HUES64 (cell line): ENCODE data around the gene AMD1.

ENCODE experiments used
- H3K27ac ChIP-seq: 2 replicates; pipeline ENCODE4 v1.7.0; 2013; ENCODE audit warnings: low read depth, low read length, inconsistent platforms
- H3K27me3 ChIP-seq: 2 replicates; pipeline ENCODE4 v1.6.1; 2013; ENCODE audit warnings: mild to moderate bottlenecking, low read length; ENCODE audit not compliant: insufficient read depth
- H3K36me3 ChIP-seq: 2 replicates; pipeline ENCODE4 v1.6.1; 2013; ENCODE audit warnings: mild to moderate bottlenecking, low read length; ENCODE audit not compliant: insufficient read depth
- H3K4me1 ChIP-seq: 2 replicates; pipeline ENCODE4 v1.6.1; 2013; ENCODE audit warnings: mild to moderate bottlenecking, low read length, moderate library complexity; ENCODE audit not compliant: insufficient read depth
- H3K4me3 ChIP-seq: 2 replicates; pipeline ENCODE4 v1.5.1; 2013; ENCODE audit warnings: mild to moderate bottlenecking, low read length, moderate library complexity
- H3K9ac ChIP-seq: 2 replicates; pipeline ENCODE4 v1.6.1; 2013; ENCODE audit warnings: mild to moderate bottlenecking, low read depth, low read length
- H3K9me3 ChIP-seq: 2 replicates; pipeline ENCODE4 v1.6.1; 2013; ENCODE audit warnings: low read depth, low read length; ENCODE audit not compliant: insufficient read depth
- WGBS: fragments of 150-250, 120-280 bp; methylation state at CpG from one replicate; pipeline ENCODE4 v1.1.7; 2013; ENCODE audit warnings: missing lambda C conversion rate; 5-methylcytosine and 5-hydroxymethylcytosine counted together

Gene AMD1

GRCh38 chr6:110878751-110879522, 4.4 kb downstream of the AMD1 start:
- Histone ChIP-seq H3K9me3 (no peaks in the 10 kb centered on the region), H3K27ac (no peak overlapping the region), H3K36me3 (no peaks in the 10 kb centered on the region; the same call in 1 of the 2 replicates), H3K9ac (peak overlapping the region; percentile 36; the same call in 1 of the 2 replicates), H3K4me3 (peak overlapping the region; percentile 91), H3K27me3 (no peaks in the 10 kb centered on the region), H3K4me1 (peaks cover 38% of the 10 kb centered on the region)
- 18% methylated on average over 9 of the region's 10 CpGs for WGBS

DNA sequence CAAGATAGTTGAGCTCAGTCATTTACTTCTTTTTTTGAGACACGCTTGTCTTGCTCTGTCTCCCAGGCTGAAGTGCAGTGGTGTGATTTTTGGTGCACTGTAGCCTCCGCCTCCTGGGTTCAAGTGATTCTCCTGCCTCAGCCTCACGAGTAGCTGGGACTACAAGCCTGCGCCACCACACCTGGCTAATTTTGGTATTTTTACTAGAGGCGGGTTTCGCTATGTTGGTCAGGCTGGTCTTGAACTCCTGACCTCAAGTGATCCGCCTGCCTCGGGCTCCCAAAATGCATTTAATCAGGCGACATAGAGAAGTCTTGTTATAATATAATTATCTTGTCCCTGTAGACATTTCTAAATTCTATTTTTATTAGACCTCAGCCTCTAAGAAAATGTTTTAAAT, 6.1 kb downstream of the AMD1 start:
- H3K36me3 ChIP-seq, result no peaks in the 10 kb centered on the region; the same call in 1 of the 2 replicates
- no peak overlapping the region for H3K4me3 ChIP-seq
- peaks cover 42% of the 10 kb centered on the region for H3K4me1 ChIP-seq
- no peak overlapping the region for H3K9ac ChIP-seq
- H3K27me3 ChIP-seq, result no peaks in the 10 kb centered on the region
- H3K9me3 ChIP-seq, result no peaks in the 10 kb centered on the region
- no peak overlapping the region for H3K27ac ChIP-seq
- 89% methylated on average over 6 of the region's 9 CpGs for WGBS

DNA sequence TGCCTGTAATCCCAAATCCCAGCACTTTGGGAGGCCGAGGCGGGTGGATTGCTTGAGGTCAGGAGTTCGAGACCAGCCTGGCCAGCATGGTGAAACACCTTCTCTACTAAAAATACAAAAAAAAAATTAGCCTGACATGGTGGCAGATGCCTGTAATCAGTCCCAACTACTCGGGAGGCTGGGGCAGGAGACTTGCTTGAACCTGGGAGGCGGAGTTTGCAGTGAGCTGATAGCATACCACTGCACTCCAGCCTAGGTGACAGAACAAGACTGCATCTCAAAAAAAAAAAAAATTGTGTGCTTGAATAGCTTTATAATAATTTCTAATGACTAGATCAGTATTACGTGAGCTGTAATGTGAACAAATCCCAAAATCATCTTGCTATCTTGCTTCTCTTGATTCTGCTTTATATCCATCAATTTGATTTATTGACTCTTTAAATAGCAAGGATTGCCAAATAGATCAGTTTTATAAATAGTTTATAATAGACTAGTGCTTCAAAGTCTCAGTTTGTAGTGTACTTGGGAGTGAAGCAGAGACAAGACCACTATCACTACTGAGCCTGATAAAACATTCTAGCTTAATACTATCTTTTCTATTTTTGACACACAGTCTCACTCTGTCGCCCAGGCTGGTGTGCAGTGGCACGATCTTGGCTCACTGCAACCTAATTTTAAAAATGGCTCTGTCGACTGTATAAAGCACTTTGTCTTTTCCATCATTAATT, 7.1 kb downstream of the AMD1 start:
- Histone ChIP-seq H3K4me1 (peaks cover 43% of the 10 kb centered on the region), H3K9ac (no peak overlapping the region), H3K27ac (no peak overlapping the region), H3K36me3 (no peaks in the 10 kb centered on the region; the same call in 1 of the 2 replicates), H3K4me3 (no peak overlapping the region), H3K27me3 (no peaks in the 10 kb centered on the region), H3K9me3 (no peaks in the 10 kb centered on the region)
- WGBS, result 91% methylated on average over 9 of the region's 9 CpGs

DNA sequence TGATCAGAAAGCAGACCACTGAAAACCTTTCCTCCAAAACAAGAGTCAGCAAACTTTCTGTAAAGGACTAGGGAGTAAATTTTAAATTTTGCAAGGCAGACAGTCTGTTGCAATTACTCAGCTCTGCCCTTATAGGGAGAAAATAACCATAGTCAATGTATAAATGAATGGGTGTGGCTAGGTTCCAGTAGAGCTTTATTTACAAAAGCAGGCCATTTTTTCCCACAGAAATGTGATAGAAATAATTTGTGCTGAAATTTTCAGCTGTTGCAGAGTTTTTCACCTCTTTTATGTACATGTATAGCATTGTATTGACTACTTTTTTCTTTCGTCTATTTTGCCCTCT, 7.7 kb downstream of the AMD1 start:
- H3K27me3 ChIP-seq, result no peaks in the 10 kb centered on the region
- H3K9ac ChIP-seq, result no peak overlapping the region
- 100% methylated on average over 1 of the region's 1 CpG for WGBS
- no peaks in the 10 kb centered on the region; the same call in 1 of the 2 replicates for H3K36me3 ChIP-seq
- peaks cover 40% of the 10 kb centered on the region for H3K4me1 ChIP-seq
- no peak overlapping the region for H3K27ac ChIP-seq
- H3K9me3 ChIP-seq, result no peaks in the 10 kb centered on the region
- no peak overlapping the region for H3K4me3 ChIP-seq

GRCh38 chr6:110882824-110883554, 8.4 kb downstream of the AMD1 start:
- WGBS, result 92% methylated on average over 2 of the region's 2 CpGs
- Histone ChIP-seq H3K4me1 (peaks cover 32% of the 10 kb centered on the region), H3K9ac (no peak overlapping the region)

GRCh38 chr6:110884321-110884720, 9.7 kb downstream of the AMD1 start:
- no peaks in the 10 kb centered on the region for H3K27me3 ChIP-seq
- H3K4me3 ChIP-seq, result no peak overlapping the region
- no peaks in the 10 kb centered on the region for H3K9me3 ChIP-seq
- 87% methylated on average over 3 of the region's 3 CpGs for WGBS
- H3K4me1 ChIP-seq, result peaks cover 19% of the 10 kb centered on the region
- H3K27ac ChIP-seq, result no peak overlapping the region
- no peak overlapping the region for H3K9ac ChIP-seq
- peaks cover 12% of the 10 kb centered on the region for H3K36me3 ChIP-seq

More at GRCh38 chr6:110882824-110883554, 8.4 kb downstream of the AMD1 start:
- Histone ChIP-seq H3K9me3 (no peaks in the 10 kb centered on the region), H3K4me3 (no peak overlapping the region), H3K36me3 (peaks cover 3% of the 10 kb centered on the region), H3K27ac (no peak overlapping the region), H3K27me3 (no peaks in the 10 kb centered on the region)

GRCh38 chr6:110885526-110885925, 10.9 kb downstream of the AMD1 start:
- H3K27ac ChIP-seq, result peak overlapping the region; percentile 37; the same call in 1 of the 2 replicates

DNA sequence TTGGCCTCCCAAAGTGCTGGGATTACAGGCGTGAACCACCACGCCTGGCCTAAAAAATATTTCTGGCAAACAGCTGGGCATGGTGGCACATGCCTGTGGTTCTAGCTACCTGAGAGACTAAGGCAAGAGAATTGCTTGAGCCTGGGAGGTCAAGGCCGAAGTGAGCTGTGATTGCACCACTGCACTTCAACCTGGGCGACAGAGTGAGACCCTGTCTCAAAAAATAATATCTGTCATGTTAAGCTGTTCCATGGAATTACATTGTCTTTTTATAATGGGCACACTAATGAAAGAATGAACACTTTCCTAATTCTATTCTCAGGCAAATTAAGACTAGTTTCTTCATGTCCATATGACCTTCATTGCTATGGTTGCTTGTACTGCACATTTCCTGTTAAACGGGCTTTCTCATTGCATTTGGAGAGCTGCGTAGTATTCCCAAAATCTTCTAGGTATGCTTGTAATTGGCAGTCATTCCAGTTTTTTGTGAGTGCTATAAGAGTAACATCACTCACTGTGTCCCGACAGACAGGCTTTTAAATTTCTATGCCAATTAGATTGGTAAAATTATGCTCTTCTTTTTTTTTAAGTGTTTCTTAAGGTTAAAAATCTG, 12.1 kb downstream of the AMD1 start:
- Histone ChIP-seq H3K9ac (no peak overlapping the region), H3K4me1 (peaks cover 5% of the 10 kb centered on the region; the same call in 1 of the 2 replicates), H3K4me3 (no peak overlapping the region), H3K27ac (no peak overlapping the region), H3K27me3 (no peaks in the 10 kb centered on the region), H3K36me3 (peaks cover 36% of the 10 kb centered on the region), H3K9me3 (no peaks in the 10 kb centered on the region)
- 93% methylated on average over 7 of the region's 7 CpGs for WGBS

More at GRCh38 chr6:110885526-110885925, 10.9 kb downstream of the AMD1 start:
- Histone ChIP-seq H3K9ac (no peak overlapping the region), H3K36me3 (peaks cover 24% of the 10 kb centered on the region), H3K4me3 (no peak overlapping the region), H3K4me1 (peaks cover 11% of the 10 kb centered on the region; the same call in 1 of the 2 replicates), H3K9me3 (no peaks in the 10 kb centered on the region), H3K27me3 (no peaks in the 10 kb centered on the region)
- 98% methylated on average over 4 of the region's 4 CpGs for WGBS

GRCh38 chr6:110890288-110890687, 15.7 kb downstream of the AMD1 start:
- no peak overlapping the region for H3K27ac ChIP-seq
- H3K4me3 ChIP-seq, result no peak overlapping the region
- no CpG with 5 or more reads among the region's 1 CpG for WGBS
- H3K27me3 ChIP-seq, result no peaks in the 10 kb centered on the region
- H3K9me3 ChIP-seq, result no peaks in the 10 kb centered on the region
- H3K9ac ChIP-seq, result no peak overlapping the region
- peaks cover 72% of the 10 kb centered on the region for H3K36me3 ChIP-seq
- 0 out of 2 replicates have a peak, but pooled peaks cover 5% of the 10 kb centered on the region for H3K4me1 ChIP-seq

- Histone ChIP-seq H3K9me3 (no peaks in the 10 kb centered on the region), H3K4me3 (no peak overlapping the region), H3K9ac (no peak overlapping the region), H3K36me3 (peaks cover 72% of the 10 kb centered on the region), H3K27me3 (no peaks in the 10 kb centered on the region), H3K27ac (no peak overlapping the region), H3K4me1 (no peaks in the 10 kb centered on the region)
- 94% methylated on average over 3 of the region's 4 CpGs for WGBS
Measured at GRCh38 chr6:110895907-110896608, 21.5 kb downstream of the AMD1 start.
